Left ventricle myocardium inferior (tissue), 1 donor: ENCODE measurements around the gene PRMT2. TPM values are rescaled to one million over a fixed set of nuclear protein-coding genes. Genes with fewer than 3 reads are reported as not detected.

ENCODE experiments used
- DNase-seq: peaks from one replicate; pipeline ENCODE4 v3.0.0-alpha.2; 2020
- H3K27ac ChIP-seq: fragments of 200-600 bp; replicated peaks from 2 replicates; pipeline ENCODE4 v1.8.0; 2021
- H3K27me3 ChIP-seq: fragments of 200-600 bp; 2 replicates; pipeline ENCODE4 v1.8.0; 2021; ENCODE audit warnings: low read depth
- H3K36me3 ChIP-seq: fragments of 200-600 bp; 2 replicates; pipeline ENCODE4 v1.8.0; 2021
- H3K4me1 ChIP-seq: fragments of 200-600 bp; 2 replicates; pipeline ENCODE4 v1.8.0; 2021
- H3K4me3 ChIP-seq: fragments of 200-600 bp; 2 replicates; pipeline ENCODE4 v1.8.0; 2021; ENCODE audit warnings: mild to moderate bottlenecking, moderate library complexity
- H3K9me3 ChIP-seq: fragments of 200-600 bp; replicated peaks from 2 replicates; pipeline ENCODE4 v1.8.0; 2021
- CTCF ChIP-seq: fragments of 200-600 bp; IDR thresholded peaks from 2 replicates; pipeline ENCODE4 v1.8.0; 2021; ENCODE audit warnings: antibody characterized with exemption, mild to moderate bottlenecking, borderline replicate concordance
- intact Hi-C: fragments of 100-400 bp; cut with micrococcal nuclease; formaldehyde crosslinking; loops from one replicate; pipeline ENCODE4 v1.11.0; 2022
- total RNA-seq: library from RNA; stranded (reverse); fragmentation: NEBNext Ultra II Directional; extraction: Animal tissue kit (Norgen Biotek cat#: 25700); gene quantifications from one replicate; pipeline ENCODE4 v1.2.1, GENCODE V29; 2021
- donor health status: DM: no; HTN: yes; CAD: no; lungs with severe emphysema.

PRMT2 gene
- total RNA-seq, 1 donor from 2014 or later = 56.4 TPM

- Histone ChIP-seq H3K4me3 (no peak overlapping the region), H3K9me3 (no peaks in the 10 kb centered on the region), H3K27ac (no peak overlapping the region), H3K27me3 (peaks cover 4% of the 10 kb centered on the region), H3K36me3 (no peaks in the 10 kb centered on the region), H3K4me1 (peaks cover 38% of the 10 kb centered on the region)
- TF ChIP-seq CTCF = no peak
- DNase-seq = no peak
- intact Hi-C loops = no loop called here
Measured at GRCh38 chr21:46633566-46633965, 1.9 kb upstream of the PRMT2 start.

- intact Hi-C loops = no loop called here
- peak overlapping the region; percentile 95 for H3K4me3 ChIP-seq
Measured at GRCh38 chr21:46634427-46634826, 1.0 kb upstream of the PRMT2 start.

GRCh38 chr21:46634966-46635323, 529 bp upstream of the PRMT2 start:
- H3K9me3 ChIP-seq = no peaks in the 10 kb centered on the region
- peak overlapping the region; percentile 95 for H3K4me3 ChIP-seq
- H3K27ac ChIP-seq = peak overlapping the region; percentile 99
- H3K36me3 ChIP-seq = no peaks in the 10 kb centered on the region
- no peak for DNase-seq
- TF ChIP-seq CTCF = peak; percentile 42
- H3K27me3 ChIP-seq = no peaks in the 10 kb centered on the region
- H3K4me1 ChIP-seq = peaks cover 52% of the 10 kb centered on the region
- intact Hi-C loops = no loop called here

More at GRCh38 chr21:46634427-46634826, 1.0 kb upstream of the PRMT2 start:
- no peaks in the 10 kb centered on the region for H3K27me3 ChIP-seq
- no peak for DNase-seq
- no peaks in the 10 kb centered on the region for H3K36me3 ChIP-seq
- H3K4me1 ChIP-seq = peaks cover 47% of the 10 kb centered on the region
- no peaks in the 10 kb centered on the region for H3K9me3 ChIP-seq
- H3K27ac ChIP-seq = peak overlapping the region; percentile 99
- TF ChIP-seq CTCF = no peak

GRCh38 chr21:46636181-46636512, 673 bp downstream of the PRMT2 start:
- H3K4me1 ChIP-seq = peaks cover 56% of the 10 kb centered on the region

GRCh38 chr21:46636550-46637285, 1.2 kb downstream of the PRMT2 start:
- Histone ChIP-seq H3K27ac (peak overlapping the region; percentile 99), H3K27me3 (no peaks in the 10 kb centered on the region), H3K4me1 (peaks cover 60% of the 10 kb centered on the region), H3K4me3 (peak overlapping the region; percentile 95), H3K36me3 (peaks cover 6% of the 10 kb centered on the region), H3K9me3 (no peaks in the 10 kb centered on the region)
- DNase-seq = no peak
- no peak for TF ChIP-seq CTCF
- intact Hi-C loops = no loop called here

More at GRCh38 chr21:46636181-46636512, 673 bp downstream of the PRMT2 start:
- Histone ChIP-seq H3K27ac (peak overlapping the region; percentile 99), H3K9me3 (no peaks in the 10 kb centered on the region), H3K27me3 (no peaks in the 10 kb centered on the region), H3K36me3 (peaks cover 3% of the 10 kb centered on the region), H3K4me3 (peak overlapping the region; percentile 95)
- TF ChIP-seq CTCF = no peak
- no peak for DNase-seq
- intact Hi-C loops = no loop called here
